Activated CD8-positive, alpha-beta T cell treated with anti-CD3 and anti-CD28 coated beads for 36 hours (primary cell): ENCODE results near the gene F11. TPM values are rescaled to one million over a fixed set of nuclear protein-coding genes. Genes with fewer than 3 reads are reported as not detected.
"Not testable (repeated sequence)": the region's sequence is repeated elsewhere in the genome, so short reads cannot be mapped to it uniquely, and the experiment has no call there.

Experiments used
- ATAC-seq: fragments of 200-7000 bp; cut with Tn5 transposase; one replicate; pipeline ENCODE4 v1.10.0; 2021; ENCODE audit warnings: mild to moderate bottlenecking, moderate library complexity
- CTCF ChIA-PET: fragments of 350-600 bp; sonication (Branson Sonifier 250); formaldehyde crosslinking; loops from one replicate; lab custom pipeline; 2021; ENCODE audit warnings: antibody characterized with exemption; lab: Charles Lee
- POLR2A ChIA-PET: fragments of 350-600 bp; sonication (Branson Sonifier 250); formaldehyde crosslinking; loops from one replicate; lab custom pipeline; 2021; ENCODE audit warnings: antibody characterized with exemption; lab: Charles Lee
- DNase-seq: peaks from one replicate; pipeline ENCODE4 v3.0.0-alpha.2; 2020
- H3K27ac Mint-ChIP-seq: one replicate; pipeline ENCODE4 v1.8.0; 2021; ENCODE audit warnings: mild to moderate bottlenecking, mixed read lengths
- H3K27me3 Mint-ChIP-seq: one replicate; pipeline ENCODE4 v1.8.0; 2021; ENCODE audit warnings: mixed read lengths
- H3K36me3 Mint-ChIP-seq: one replicate; pipeline ENCODE4 v1.8.0; 2021; ENCODE audit warnings: low read depth, mixed read lengths
- H3K4me1 Mint-ChIP-seq: one replicate; pipeline ENCODE4 v1.8.0; 2021; ENCODE audit warnings: low read depth, mixed read lengths
- H3K4me3 Mint-ChIP-seq: one replicate; pipeline ENCODE4 v1.8.0; 2021; ENCODE audit warnings: mild to moderate bottlenecking, moderate library complexity, mixed read lengths
- H3K9me3 Mint-ChIP-seq: one replicate; pipeline ENCODE4 v1.8.0; 2021; ENCODE audit warnings: mixed read lengths
- CTCF ChIP-seq: fragments of 200-600 bp; IDR thresholded peaks from one replicate; pipeline ENCODE4 v1.8.0; 2022; ENCODE audit warnings: antibody characterized with exemption, mild to moderate bottlenecking
- intact Hi-C: fragments of 100-400 bp; cut with micrococcal nuclease; formaldehyde crosslinking; loops from one replicate; pipeline ENCODE4 v1.10.0; 2022
- total RNA-seq, 2 experiments: library from RNA; stranded (reverse); gene quantifications; one replicate each; pipeline ENCODE4 v1.2.3, GENCODE V29; 2021

The F11 gene
- total RNA-seq, 2 experiments from 2014 or later: not detected

DNA sequence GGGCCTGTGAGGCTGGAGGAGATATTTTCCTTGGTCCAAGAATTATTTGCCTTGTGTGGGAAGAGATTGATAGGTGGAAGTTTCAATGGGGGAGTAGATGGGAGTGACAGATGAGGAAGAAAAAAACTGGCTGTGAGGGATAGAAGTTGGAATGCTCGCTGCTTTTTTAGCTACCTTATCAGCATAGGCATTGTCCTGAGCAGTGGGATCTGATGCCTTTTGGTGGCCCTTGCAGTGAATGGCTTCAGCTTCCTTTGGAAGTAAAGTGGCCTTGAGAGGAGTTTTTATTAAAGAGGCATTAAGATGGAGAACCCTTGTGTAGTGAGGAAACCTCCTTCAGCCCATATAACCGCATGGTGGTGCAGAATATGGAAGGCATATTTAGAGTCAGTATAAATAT, 22.7 kb upstream of the F11 start:
- no peak for DNase-seq
- TF ChIP-seq CTCF: no peak
- Mint-ChIP-seq H3K9me3 (peaks cover 8% of the 10 kb centered on the region), H3K4me1 (no peaks in the 10 kb centered on the region), H3K27me3 (no peaks in the 10 kb centered on the region), H3K27ac (no peak overlapping the region), H3K36me3 (peaks cover 5% of the 10 kb centered on the region), H3K4me3 (no peak overlapping the region)
- POLR2A ChIA-PET: no interaction called here
- intact Hi-C loops: no loop called here
- CTCF ChIA-PET: no interaction called here
- no peak for ATAC-seq

- CTCF ChIA-PET: no interaction called here
- peaks cover 8% of the 10 kb centered on the region for H3K9me3 Mint-ChIP-seq
- H3K27me3 Mint-ChIP-seq: no peaks in the 10 kb centered on the region
- no peaks in the 10 kb centered on the region for H3K4me1 Mint-ChIP-seq
- intact Hi-C loops: no loop called here
- no peak overlapping the region for H3K4me3 Mint-ChIP-seq
- peaks cover 5% of the 10 kb centered on the region for H3K36me3 Mint-ChIP-seq
- POLR2A ChIA-PET: no interaction called here
- TF ChIP-seq CTCF: no peak
- ATAC-seq (no peak), DNase-seq (no peak)
- no peak overlapping the region for H3K27ac Mint-ChIP-seq
These were observed 21.2 kb upstream of the F11 start for GRCh38 chr4:186244835-186245234.

DNA sequence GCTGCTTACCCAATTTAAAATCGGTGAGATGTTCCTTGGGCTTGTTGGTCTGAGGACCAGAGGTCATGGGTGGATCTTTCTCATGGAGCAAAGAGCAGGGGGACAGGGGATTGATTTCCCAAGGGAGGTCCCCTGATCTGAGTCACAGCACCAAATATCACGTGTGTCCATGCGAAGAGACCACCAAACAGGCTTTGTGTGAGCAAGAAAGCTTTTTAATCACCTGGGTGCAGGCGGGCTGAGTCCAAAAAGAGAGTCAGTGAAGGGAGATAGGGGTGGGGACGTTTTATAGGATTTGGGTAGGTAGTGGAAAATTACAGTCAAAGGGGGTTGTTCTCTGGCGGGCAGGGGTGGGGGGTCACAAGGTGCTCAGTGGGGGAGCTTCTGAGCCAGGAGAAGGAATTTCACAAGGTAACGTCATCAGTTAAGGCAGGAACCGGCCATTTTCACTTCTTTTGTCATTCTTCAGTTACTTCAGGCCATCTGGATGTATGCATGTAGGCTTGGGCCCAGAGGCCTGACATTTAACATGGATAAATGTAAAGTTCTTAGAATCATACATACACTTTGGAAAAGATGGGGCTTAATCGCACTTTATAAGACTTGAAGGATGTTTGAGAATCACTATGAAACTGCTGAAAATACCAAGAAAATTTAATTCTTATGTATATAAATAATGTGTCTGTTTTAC, 18.8 kb upstream of the F11 start:
- POLR2A ChIA-PET, CTCF ChIA-PET, intact Hi-C loops, ATAC-seq, H3K36me3 Mint-ChIP-seq, H3K4me1 Mint-ChIP-seq, H3K9me3 Mint-ChIP-seq, DNase-seq, H3K27me3 Mint-ChIP-seq, H3K4me3 Mint-ChIP-seq, H3K27ac Mint-ChIP-seq: not testable (repeated sequence)

GRCh38 chr4:186248643-186249042, 17.3 kb upstream of the F11 start:
- H3K4me3 Mint-ChIP-seq: no peak overlapping the region
- no peak overlapping the region for H3K27ac Mint-ChIP-seq
- ChIA-PET CTCF (no interaction called here), POLR2A (no interaction called here)
- H3K27me3 Mint-ChIP-seq: no peaks in the 10 kb centered on the region
- H3K9me3 Mint-ChIP-seq: peaks cover 8% of the 10 kb centered on the region
- ATAC-seq (no peak), DNase-seq (no peak)
- no peak for TF ChIP-seq CTCF
- no peaks in the 10 kb centered on the region for H3K4me1 Mint-ChIP-seq
- intact Hi-C loops: no loop called here
- H3K36me3 Mint-ChIP-seq: peaks cover 7% of the 10 kb centered on the region

DNA sequence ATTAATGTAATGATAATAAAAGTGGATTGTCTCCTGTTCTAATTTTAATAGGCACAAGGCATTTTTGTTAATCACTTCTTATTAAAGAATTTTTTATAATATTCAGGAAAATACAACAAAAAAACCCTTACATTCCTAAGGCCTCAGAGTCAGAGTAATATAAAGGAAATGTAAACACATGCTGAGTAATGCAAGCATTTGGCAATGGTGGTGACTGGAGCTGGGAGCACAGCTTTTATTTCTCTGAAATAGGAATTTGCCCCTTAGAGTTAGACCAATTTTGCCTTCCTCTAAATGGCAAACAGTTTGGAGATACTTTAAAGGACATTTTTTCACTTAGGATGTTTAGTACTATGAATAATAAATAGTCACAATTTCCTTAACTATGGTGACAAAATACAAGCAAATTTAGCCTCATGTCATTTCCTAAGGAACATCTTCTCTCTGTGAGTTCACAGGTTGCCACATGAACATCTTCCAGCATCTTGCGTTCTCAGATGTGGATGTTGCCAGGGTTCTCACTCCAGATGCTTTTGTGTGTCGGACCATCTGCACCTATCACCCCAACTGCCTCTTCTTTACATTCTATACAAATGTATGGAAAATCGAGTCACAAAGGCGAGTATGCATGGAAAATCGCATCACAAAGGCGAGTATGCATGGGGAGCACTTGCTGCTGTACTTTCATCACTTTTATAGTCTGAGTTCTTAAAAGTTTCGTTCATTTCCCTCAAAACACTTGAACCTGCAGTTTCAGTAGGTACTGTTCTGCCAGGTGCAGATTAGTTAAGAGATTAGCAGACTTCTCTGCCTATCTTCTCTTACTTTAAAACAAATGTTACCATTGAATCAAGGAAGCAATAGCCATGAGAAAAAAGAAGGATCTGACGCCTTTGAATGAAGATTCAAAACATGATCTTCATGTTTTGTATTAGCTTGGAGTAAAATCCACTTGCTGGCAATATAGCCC, 15.9 kb upstream of the F11 start:
- intact Hi-C loops: no loop called here
- Mint-ChIP-seq H3K36me3 (peaks cover 7% of the 10 kb centered on the region), H3K4me3 (no peak overlapping the region), H3K27ac (no peak overlapping the region), H3K4me1 (no peaks in the 10 kb centered on the region), H3K27me3 (no peaks in the 10 kb centered on the region), H3K9me3 (peaks cover 8% of the 10 kb centered on the region)
- ChIA-PET POLR2A (no interaction called here), CTCF (no interaction called here)
- no peak for TF ChIP-seq CTCF
- DNase-seq (no peak), ATAC-seq (no peak)
